ENCODE results near the gene CDK5RAP3.
A peak's percentile ranks its signal among the peaks of the same experiment; 100 is the strongest.
"Not testable (repeated sequence)": the region's sequence is repeated elsewhere in the genome, so short reads cannot be mapped to it uniquely, and the experiment has no call there.

Gene CDK5RAP3

DNA sequence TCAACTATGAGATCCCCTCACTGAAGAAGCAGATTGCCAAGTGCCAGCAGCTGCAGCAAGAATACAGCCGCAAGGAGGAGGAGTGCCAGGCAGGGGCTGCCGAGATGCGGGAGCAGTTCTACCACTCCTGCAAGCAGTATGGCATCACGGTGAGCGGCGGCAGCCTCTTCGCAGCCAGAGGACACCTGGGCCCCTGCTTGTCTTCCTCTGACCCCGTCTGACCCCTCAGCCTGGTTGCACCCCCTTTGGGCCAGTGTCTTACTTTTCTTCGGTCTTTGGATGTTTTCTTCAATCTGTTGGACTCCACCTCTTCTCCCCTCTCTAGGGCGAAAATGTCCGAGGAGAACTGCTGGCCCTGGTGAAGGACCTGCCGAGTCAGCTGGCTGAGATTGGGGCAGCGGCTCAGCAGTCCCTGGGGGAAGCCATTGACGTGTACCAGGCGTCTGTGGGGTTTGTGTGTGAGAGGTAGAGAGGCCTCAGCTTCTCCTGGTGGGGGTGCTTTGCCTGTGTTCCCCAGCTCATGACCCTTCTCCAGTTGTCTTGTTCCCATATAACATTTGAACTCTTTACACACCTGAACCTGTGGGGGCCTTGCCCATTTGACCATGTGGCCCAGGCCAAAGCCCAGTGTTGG is 4.4 kb downstream of the CDK5RAP3 start:
- DNase-seq (ENCODE audit: low read depth): no peak

- DNase-seq (ENCODE audit: low read depth): no peak
These were observed 4.9 kb downstream of the CDK5RAP3 start for GRCh38 chr17:47975823-47976205.

GRCh38 chr17:47978324-47978723 is 7.4 kb downstream of the CDK5RAP3 start:
- DNase-seq (ENCODE audit: low read depth): peak; percentile 36

- no peak for DNase-seq (ENCODE audit: low read depth)
These were observed 9.6 kb downstream of the CDK5RAP3 start for GRCh38 chr17:47980541-47980940.

DNA sequence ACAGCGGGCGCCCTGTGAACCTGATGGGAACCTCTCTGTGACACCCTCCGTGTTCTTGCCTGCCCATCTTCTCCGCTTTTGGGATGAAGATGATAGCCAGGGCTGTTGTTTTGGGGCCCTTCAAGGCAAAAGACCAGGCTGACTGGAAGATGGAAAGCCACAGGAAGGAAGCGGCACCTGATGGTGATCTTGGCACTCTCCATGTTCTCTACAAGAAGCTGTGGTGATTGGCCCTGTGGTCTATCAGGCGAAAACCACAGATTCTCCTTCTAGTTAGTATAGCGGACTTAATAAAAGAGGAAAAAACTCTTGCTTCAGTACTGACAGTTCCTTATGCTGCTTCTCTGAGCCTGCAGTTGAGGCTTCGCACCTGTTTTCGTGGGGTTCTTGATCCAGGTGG is 10.5 kb downstream of the CDK5RAP3 start:
- no peak for DNase-seq (ENCODE audit: low read depth)

GRCh38 chr17:47982091-47982617 is 11.2 kb downstream of the CDK5RAP3 start:
- DNase-seq (ENCODE audit: low read depth): no peak

DNA sequence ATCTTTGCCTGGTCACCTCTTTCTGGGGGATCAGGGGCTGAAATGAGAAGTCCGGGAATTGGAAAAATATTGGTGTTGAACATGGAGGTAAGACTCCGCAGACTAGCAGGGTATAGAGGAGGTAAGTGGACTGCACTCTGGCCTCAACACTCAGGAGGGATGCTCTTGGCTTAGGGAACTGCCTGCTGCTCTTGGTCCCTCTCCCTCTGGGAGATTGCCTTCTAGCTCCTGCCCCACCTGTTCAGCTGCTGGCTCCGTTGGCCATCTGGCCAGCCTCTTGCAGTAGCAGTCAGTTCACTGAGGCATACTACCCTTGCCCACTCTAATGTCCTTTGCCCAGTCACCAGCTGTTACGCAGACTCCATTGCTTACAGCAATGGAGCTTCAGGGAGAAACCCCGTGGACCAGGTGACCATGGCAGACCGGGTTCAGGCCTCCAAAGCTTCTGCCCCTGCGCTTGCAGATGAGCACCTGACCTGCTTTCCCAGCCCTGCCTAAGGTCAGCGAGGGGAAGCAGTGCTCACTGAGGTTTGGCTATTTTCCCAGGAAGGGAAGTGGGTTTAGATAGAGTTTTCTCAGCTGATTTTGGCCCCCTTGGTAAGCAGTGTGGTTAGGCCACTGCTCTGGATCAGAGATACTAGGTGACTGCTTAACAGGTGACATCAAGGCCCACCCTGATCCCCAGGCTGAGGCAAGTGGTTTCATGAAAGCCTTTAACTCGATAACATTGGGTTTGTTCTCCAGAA is 11.9 kb downstream of the CDK5RAP3 start:
- no peak for DNase-seq (ENCODE audit: low read depth)

GRCh38 chr17:47983492-47984223 is 12.7 kb downstream of the CDK5RAP3 start:
- DNase-seq (ENCODE audit: low read depth): no peak

DNA sequence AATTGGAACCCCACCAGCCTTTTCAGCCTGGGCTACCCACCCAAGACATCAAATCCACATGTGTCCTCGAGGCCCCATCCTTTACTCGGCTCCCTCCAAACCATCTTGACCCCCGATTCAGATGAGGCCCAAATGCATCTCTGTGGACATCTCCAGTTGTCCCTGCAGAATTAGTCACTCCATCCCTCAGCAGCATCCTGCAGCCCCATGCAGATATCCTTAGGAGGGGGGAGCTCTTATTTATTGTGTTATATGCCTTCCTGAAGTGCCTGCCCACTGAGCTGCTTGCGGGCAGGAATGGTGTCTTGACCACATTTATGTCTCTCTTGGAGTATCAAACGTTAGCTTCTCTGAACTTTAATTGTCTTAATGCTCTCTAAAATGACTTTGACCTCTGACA is 15.6 kb downstream of the CDK5RAP3 start:
- no peak for DNase-seq (ENCODE audit: low read depth)

GRCh38 chr17:47987240-47987835 is 16.4 kb downstream of the CDK5RAP3 start:
- DNase-seq (ENCODE audit: low read depth): no peak

- not testable (repeated sequence) for DNase-seq (ENCODE audit: low read depth)
These were observed 17.5 kb downstream of the CDK5RAP3 start for GRCh38 chr17:47988445-47988844.

DNA sequence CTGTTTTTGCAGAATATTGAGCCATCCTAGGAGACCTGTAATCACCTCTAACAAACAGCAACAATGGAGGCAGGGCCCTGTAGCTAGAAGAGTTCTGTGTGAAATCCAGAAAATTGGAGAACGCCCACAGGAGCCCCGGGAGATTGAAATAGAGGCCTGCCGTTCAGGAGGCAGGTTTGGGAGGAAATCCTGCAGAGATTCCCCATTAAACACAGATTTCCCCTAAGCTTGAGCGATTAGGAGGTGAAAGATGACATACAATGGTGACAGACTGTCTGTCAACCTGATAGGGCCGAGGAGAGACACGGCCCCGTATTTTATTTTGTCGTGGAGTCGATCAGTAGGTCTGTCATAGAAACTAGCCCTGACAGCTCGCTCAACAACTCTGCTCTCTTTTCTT is 18.2 kb downstream of the CDK5RAP3 start:
- no peak for DNase-seq (ENCODE audit: low read depth)

GRCh38 chr17:47989700-47990099 is 18.8 kb downstream of the CDK5RAP3 start:
- DNase-seq (ENCODE audit: low read depth): no peak

- no peak for DNase-seq (ENCODE audit: low read depth)
These were observed 20.2 kb downstream of the CDK5RAP3 start for GRCh38 chr17:47990962-47991731.

GRCh38 chr17:47992216-47992615 is 21.3 kb downstream of the CDK5RAP3 start:
- no peak for DNase-seq (ENCODE audit: low read depth)

DNA sequence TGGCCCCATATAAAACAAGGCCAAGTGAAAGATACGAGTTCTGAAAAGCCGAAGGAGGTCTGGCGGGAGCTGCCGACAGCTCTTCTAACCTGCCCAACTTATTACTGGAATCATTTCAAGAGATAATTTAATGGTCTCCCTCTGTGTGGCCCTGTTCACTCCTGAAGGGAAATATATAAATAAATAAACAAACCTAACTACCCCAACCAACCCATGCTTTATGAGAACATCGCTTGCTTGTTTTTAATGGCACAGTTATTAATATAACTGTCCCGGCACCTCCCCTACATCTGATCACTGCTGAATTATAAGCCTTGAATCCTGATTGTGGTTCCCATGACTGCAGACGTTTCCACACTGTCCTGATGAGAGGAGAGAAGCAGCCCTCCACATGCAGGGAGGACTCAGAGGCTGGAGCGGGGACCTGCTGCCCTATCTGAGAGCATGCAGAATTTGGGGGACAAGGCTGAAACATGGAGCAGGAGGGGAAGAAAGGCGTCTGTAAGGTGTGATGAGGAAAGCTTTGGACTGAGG is 22.2 kb downstream of the CDK5RAP3 start:
- DNase-seq (ENCODE audit: low read depth): no peak

DNA sequence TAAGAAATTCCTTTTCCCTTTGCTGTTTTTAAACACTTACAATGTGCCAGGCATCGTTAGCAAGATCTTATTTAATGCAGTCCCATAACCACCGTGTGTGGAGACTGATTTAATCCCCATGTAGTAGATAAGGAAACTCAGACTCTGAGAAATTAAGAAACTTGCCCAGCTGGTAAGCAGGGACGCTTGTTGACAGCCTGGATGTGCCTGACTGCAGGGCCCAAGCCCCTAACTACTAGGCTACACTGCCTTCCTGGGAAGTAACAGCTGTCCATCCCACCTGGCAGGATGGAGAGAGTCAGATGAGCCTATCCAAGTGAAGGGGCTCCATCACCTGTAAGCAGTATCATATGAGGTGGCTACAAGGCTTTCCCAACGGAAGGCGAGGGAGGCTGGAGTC is 23.1 kb downstream of the CDK5RAP3 start:
- no peak for DNase-seq (ENCODE audit: low read depth)

GRCh38 chr17:47994724-47995123 is 23.8 kb downstream of the CDK5RAP3 start:
- DNase-seq (ENCODE audit: low read depth): no peak

GRCh38 chr17:47995241-47995935 is 24.5 kb downstream of the CDK5RAP3 start:
- DNase-seq (ENCODE audit: low read depth): no peak

- no peak for DNase-seq (ENCODE audit: low read depth)
These were observed 25.3 kb downstream of the CDK5RAP3 start for GRCh38 chr17:47996201-47996600.

DNA sequence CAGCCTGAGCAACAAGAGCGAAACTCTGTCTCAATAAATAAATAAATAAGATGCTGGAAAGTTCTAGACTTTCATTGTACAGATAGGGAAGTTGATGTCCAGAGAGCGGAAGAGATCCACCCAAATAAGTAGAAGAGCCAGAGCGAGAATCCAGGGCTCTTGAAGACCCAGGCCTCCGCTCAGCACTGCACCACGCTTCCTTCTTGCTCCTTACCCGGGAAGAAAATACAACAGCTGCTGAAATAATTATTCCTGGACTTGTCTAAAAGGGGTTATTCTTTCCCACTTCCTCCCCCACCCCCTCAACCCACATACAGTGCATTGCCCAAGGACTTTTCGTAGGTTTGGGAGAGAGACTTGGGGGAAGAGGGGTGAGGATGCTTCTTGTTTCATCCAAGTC is 26.7 kb downstream of the CDK5RAP3 start:
- DNase-seq (ENCODE audit: low read depth): no peak

Measured in fibroblast of the conjunctiva (primary cell).